GM21381 (cell line): ENCODE results near the gene ISCU.

ENCODE experiments used
- ATAC-seq: cut with Tn5 transposase; IDR thresholded peaks from one replicate; pipeline ENCODE4 v1.9.1; 2021; ENCODE audit warnings: mild to moderate bottlenecking, moderate library complexity; ENCODE audit not compliant: unreplicated experiment

The ISCU gene

DNA sequence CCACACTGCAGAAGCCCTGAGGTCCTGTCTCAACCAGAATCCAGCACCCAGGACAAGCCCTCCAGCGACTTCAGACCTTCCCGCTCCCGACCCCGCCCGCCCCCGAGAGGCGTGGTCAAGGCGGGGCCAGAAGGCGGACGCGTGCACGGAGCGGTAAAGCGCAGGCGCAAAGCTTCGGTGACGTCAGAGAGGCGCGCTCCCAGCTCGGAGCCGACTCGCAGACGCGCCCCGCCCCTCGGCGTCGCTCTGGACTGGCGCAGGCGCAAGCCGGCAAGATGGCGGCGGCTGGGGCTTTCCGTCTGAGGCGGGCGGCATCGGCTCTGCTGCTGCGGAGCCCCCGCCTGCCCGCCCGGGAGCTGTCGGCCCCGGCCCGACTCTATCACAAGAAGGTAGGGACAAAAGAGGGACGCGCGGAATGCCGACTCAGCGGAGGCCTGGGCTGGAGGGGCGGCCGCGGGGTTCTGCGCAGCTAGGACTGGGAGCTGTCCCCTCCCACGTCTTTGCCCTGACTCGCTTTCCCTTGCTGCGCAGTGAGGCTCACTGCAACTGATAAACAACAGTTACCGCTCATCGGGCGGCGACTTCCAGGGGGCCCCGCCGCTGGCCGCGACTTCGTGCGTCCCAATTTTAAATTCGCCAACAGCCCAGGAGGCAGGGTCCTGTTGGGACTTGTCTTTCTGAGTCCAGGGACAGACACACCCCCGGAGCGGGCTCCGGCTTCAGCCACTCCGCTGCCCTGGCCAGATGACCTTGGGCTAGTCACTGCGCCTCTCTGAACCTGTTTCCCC, at the start of gene ISCU:
TSS of gene ISCU (plus strand) at position 249 of the 788 bp plus-strand sequence. CDS start at position 276, 27 bp downstream.
- ATAC-seq, result peak; percentile 52

DNA sequence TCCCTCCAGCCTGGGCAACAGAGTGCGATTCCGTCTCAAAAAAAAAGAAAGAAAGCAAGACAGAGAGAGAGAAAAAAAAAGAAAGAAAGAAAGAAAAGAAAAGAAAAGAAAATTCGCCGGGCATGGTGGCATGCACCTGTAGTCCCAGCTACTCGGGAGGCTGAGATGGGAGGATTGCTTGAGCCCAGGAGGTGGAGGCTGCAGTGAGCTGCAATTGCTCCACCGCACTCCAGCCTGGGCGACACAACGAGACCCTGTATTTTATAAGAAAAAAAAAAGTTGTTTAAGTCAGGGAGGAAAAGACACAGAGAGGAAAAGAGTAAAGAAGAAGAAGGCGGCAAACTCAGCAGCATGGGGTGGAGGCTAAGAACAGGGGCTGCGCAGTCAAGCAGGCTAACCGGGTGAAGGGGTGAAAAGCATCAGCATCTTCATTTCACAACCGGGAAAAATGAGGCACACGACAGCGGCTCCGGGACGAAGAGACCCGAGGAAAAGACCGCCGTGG, 47.9 kb upstream of the ISCU start:
- peak; percentile 1 for ATAC-seq

DNA sequence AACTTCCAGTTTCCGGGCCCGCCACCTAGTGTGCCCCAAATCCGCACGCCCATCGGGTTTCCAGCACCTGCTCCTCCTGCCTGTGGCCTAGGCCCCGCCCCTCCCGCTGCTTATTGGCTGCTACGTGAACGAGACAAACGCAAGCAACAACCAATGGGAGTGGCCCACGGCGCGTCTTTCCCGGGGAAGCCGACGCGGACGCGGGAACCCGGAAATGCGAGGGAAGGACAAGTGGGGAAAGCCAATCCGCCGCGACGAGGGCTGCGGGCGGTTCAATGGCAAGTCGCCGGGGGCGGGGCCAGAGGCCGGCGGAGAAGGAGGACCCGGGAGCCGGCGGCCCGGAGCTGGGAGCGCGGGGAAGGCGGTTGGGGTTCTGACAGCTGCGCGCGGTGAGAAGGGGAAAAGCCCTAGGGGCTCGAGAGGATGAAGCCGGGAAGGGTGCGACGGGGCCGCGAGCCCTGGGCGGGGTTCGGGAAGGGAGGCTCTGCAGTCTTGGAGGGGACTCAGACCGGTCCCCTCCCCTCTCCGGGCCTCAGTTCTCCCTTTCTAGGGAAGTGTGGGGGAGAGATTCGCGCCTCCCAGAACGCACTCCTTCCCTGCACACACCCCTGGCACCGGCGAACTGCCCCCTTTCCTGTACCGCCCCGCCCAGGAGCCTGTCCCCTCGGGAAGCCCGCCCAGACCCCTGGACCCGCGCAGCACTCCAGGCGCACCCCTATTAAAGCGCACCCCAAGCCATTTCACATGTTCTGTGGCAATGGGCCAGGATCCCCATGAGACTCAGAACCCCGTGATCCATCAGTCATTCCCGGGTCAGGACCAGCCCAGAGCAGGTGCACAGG, 47.2 kb upstream of the ISCU start, which contains the start of gene FICD:
TSS of gene FICD (plus strand) at position 305 of the 842 bp plus-strand sequence. CDS start 1,696 bp downstream, outside the sequence.
- peak; percentile 79 for ATAC-seq

DNA sequence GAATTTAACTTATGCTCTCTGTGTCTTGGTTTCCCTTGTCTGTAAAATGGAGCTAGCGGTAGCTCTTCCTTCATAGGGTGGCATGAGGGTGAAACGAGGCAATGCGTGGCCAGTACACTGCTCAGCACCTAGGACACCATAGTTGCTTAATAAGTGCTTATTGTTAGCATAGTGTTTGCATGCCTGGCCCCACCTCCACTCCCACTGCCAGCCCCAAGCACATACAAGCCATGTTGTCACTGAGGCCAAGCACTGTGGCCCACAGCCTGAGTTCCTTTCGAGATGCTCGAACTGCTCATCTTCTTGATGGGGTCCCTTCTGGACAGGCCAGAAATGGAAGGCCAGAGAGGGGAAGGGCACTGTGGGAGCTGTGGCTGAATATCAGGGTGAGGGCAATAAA, 46.5 kb upstream of the ISCU start:
- ATAC-seq, result no peak

DNA sequence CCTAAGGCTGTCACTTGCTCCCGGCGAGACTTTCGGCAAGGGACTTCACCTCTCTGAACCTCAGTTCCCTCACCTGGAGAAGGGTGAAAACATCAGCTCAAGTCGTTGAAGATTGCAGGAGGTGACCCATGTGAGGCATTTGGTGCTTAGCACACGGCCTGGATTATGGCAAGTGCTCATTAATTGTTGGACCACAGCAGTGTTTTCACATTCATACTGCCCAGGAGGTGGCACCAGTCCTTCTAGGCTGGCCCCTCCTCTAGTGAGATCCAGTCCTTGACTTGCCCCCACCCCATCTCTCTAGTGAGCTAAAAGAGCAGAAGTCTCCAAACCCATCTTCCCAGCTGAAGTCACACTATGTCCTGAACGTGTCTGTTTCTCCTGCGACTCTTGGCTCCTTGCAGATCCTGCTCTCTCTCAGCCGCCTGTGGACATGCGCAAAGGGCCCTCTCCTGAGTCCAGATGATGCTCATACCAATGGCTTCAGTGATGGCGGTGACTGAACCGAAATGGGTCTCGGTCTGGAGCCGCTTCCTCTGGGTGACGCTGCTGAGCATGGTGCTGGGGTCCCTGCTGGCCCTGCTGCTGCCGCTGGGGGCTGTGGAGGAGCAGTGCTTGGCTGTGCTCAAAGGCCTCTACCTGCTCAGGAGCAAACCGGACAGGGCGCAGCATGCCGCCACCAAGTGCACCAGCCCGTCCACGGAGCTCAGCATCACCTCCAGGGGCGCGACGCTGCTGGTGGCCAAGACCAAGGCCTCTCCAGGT, 45.7 kb upstream of the ISCU start:
- no peak for ATAC-seq

DNA sequence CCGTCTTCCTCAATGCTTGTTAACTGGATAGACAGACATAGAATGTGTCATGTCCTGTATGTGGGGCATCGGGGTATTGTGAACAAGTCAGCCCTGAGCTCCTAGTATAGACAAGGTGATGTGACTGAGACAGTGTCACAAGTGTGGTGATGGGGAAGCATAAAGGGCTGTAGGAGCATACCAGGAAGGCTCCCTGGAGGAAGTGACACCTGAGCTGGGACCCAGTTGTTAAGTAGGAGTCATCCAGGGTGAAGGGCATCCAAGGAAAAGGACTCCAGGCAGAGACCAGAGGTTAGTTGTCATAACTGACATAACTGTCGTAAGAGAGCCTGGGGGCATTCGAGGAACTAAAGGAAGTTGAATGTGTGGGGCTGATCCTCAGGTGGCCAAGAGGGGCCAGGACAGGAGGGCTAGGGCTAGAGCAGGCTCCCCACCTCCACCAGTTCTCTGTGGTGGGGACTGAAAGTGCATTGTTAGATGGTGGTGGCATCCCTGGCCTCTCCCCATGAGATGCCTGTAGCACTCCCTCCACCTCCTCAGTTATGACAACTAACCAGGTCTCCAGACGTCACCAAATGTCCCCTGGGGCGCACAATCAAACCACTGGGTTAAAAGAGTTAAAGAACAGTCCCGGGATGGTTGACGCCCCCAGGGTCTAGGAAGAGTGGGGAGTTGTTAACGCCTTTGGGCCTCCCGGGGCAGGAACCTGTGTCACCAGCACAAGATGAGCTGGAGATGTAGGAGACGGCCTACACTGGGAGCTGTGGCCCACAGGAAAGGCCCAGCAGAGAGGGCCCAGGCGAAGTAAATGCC, 44.9 kb upstream of the ISCU start:
- ATAC-seq, result no peak

DNA sequence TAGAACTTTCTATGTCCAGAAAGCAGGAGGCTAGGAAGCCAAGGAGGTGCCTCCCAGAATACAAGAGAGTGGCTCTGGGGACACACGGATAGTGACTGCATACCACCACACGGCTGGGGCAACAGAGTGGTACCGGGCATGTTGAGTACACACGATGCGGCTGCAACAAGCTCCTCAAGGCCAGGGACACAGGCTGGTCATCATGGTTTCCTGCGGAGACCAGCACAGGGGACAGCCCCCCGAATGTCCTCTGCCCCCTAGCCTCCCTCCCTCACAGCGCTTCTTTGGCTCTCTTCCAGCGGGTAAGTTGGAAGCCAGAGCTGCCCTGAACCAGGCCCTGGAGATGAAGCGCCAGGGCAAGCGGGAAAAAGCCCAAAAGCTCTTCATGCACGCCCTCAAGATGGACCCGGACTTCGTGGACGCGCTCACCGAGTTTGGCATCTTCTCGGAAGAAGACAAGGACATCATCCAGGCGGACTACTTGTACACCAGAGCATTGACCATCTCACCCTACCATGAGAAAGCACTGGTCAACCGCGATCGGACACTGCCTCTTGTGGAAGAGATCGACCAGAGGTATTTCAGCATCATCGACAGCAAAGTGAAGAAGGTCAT, 44.2 kb upstream of the ISCU start:
- ATAC-seq, result no peak

DNA sequence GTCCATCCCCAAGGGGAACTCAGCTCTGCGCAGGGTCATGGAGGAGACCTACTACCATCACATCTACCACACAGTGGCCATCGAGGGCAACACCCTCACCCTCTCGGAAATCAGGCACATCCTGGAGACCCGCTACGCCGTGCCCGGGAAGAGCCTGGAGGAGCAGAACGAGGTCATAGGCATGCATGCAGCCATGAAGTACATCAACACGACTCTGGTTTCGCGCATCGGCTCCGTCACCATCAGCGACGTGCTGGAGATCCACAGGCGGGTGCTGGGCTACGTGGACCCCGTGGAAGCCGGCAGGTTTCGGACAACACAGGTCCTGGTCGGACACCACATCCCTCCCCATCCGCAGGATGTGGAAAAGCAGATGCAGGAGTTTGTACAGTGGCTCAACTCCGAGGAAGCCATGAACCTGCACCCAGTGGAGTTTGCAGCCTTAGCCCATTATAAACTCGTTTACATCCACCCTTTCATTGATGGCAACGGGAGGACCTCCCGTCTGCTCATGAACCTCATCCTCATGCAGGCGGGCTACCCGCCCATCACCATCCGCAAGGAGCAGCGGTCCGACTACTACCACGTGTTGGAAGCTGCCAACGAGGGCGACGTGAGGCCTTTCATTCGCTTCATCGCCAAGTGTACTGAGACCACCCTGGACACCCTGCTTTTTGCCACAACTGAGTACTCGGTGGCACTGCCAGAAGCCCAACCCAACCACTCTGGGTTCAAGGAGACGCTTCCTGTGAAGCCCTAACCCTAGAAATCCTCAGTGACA, 43.5 kb upstream of the ISCU start:
- no peak for ATAC-seq

DNA sequence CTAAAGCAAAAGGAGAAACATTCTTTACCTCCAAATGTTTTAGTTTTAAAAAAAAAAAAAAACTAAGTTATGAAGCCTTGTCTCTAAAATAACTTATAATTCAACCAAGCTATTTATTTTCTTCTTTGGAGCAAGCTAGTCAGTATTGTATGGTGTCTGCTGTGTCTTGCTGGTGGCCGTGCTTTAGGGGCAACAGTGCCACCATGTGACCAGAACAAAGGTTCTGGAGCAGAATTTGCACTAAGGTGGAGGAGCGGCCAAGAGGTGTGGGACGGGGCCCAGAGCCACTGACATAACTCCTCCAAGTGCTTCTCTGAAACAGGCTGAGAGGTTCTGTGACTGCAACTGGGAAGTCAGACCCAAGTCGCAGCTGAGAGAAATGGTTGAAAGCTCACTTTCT, 42.8 kb upstream of the ISCU start:
- ATAC-seq, result no peak

DNA sequence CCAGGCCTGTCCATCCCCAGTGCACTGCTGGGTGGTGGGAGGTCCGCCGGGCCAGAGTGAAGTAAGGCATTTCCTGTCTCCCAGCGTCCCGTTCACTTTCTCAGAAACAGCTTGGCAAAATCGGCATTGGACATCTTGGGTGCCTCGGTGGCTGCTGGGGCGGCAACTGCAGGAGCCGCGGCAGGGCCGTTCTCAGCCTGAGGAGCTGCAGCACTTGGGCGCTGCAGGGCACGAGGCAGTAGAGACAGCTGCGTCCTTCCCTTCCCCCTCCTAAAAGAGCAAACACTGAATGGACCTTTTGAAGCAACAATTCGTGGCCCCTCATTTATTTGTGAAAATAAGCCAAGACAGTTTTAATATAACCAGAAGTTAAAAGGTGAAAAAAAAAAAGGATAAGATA, 39.0 kb upstream of the ISCU start:
- ATAC-seq, result no peak

DNA sequence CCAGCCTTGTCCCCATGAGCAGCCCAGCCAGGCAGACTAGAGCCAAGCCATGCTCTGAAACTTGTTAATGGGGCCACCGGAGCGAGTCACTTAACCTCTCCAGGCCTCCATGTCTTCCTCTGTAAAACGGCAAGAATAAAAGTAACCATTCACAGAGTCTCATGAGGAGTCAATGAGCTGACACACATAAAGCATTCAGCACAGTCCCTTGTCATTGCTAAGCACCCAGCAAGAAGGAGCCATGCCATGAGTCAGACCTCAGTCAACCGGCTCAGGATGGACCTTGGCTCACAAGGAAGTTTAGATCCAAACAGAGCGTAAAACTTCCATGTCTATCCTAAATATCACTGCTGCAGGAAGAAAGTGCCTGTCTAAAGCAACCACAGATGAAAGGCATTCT, 36.7 kb upstream of the ISCU start:
- ATAC-seq, result no peak

DNA sequence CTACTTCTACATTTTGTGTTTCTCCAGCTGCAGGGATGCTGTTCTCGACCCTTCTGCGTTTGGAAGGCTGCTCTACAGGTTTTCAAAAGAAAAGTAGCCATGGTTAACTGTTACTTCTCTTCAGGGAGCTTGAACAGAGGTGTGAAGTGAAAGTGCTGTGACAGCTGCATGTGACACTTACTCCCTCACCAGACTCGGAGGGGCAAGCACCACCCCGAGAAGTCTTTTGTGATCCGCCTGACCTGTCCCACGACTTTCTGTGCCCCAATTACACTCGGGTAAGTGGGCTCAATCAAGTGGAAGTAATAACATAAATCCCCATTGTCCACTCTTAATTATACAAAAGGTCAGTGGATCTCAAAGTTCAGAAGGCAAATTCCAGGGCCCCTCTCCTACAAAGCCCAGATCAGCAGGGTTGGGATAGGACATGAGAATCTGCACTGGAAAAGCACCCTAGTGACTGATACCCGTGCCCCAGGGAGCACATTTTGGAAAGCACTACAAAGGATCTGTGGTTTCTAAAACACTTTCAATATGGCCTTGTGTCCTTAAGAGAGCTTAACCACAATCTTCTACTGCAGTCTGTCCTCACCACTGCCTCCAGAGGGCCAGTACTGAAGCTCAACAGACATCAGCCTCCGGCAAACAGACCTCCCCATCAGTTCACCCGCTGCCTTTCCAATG, 35.8 kb upstream of the ISCU start:
- peak; percentile 58 for ATAC-seq

DNA sequence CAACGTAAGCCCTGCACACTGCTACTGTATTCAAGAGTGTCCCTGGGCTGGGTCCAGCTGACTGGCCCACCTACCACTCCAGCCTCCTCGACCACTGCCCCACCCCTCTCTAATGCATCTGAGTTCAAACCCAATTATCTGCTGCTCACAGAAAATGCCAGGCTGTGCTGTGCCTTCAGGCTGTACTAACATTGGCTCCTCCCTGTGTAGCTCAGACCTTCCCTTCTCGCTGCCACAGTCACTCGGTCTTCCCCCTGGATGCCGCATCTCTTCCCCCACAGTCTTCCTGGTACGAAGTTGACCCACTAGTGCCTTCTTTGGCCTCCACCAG, 35.3 kb upstream of the ISCU start:
- ATAC-seq, result no peak

DNA sequence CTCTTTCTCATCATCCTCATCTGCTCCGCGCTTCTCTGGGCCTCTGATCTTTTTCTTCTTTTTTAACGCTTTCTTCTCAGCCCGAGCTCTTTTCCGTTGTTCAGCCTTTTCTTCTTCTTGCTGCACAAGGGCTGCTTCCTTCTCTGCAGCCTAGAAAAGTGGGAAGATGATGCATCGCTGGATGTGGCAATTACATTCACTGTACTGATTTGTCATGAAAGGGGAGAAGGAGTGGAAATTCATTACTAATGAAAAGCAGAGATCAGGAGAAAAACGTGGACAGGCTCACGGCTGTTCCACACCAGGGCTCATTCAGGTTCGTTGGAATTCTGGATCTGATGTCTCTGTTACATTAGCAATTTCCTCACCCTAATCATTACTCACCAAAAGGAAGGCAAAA, 32.2 kb upstream of the ISCU start:
- ATAC-seq, result no peak

DNA sequence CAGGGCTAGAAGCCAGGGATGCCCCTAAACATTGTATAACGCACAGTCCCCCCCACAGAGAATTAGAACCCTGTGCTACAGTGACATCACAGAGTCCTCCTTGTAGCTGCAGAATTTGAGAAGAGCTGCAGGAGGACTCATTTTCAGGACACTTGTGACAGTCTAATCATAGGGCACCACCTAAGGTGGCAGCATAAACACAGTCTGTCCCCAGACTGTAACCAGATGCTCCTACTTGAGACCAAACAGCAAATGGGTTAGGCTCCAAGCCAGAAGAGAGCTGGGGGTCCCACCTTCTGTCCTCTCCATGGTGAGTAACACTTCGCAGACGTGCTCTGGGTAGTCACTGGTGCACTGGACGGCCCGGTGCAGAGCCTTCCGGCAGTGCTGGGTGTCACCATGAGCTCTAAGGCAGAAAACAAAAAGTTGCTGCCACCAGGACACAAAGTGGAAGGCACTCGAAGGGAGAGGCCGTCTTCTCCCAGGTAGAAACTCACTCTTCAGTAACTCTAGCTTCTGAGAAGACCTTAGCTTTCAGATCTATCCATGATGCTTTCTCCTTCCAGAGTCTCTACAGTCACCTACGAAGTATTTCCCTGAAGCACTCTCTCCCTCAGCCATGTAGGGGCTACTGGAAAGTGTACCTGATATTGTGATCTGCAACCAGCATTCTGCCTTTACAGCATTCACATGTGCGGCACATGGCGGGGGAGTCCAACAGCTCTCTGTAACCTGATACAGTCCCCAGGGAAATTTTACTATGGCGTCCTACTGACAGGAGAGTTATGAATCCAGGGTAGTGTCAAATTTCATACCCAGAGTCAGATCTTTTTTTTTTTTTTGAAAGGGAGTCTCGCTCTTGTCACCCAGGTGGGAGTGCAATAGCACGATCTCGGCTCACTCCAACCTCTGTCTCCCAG, 30.2 kb upstream of the ISCU start:
- no peak for ATAC-seq

DNA sequence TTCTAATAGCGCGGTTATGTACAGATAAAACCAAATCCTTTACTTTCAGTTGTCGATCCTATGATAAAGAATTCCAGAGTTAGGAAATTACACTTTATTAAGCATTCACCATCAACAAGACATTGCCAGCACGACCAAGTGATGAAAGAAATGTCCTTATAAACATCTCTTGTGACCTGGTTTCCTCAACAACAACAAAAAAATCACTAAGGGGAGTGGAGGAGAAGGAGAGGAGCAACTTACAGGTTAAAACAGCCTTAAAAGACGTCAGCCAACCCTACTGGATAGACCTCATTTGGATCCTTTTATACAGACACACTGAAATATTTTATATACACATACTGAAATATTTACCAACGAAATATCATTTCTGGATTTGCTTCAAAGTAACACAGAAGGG, 24.2 kb upstream of the ISCU start:
- no peak for ATAC-seq

DNA sequence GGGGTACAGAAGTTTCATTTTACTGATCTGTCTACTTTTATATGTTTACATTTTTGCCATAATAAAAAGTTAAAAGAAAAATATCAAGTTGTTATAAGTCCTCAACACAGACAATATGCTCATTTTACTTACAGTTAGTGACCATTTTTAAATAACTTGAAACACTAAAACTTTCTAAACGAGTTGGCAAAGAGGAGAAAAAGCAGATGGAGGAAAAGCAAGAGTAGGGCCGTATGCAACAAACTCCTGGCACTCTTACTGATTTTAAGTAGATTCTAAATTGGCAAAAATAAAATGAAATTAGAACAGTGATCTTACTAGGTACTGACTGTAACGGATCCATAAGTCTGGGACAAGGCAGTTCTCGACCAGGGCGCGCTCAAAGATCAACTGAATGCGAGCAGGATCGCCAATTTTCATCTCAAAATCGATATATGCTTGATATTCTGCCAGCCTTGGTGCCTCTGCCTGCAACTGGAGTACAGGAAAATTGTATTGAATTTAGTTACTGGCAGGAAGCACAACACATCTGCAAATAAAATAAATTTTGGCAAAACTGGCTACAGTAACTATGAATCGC, 23.7 kb upstream of the ISCU start:
- no peak for ATAC-seq
